SK-N-SH (cell line): ENCODE results near the gene ZBTB16. TPM values are rescaled to one million over a fixed set of nuclear protein-coding genes. Genes with fewer than 3 reads are reported as not detected.

ENCODE experiments used
- CTCF ChIA-PET: fragments of 300-600, 350-600 bp; formaldehyde crosslinking; extraction: SDS; loops from one replicate; lab custom pipeline; 2021; lab: Yijun Ruan, JAX
- POLR2A ChIA-PET: fragments of 350-600 bp; sonication (Branson Sonifier 250); formaldehyde crosslinking; extraction: SDS; loops from one replicate; lab custom pipeline; 2020; ENCODE audit warnings: antibody characterized with exemption, inconsistent platforms; lab: Yijun Ruan, JAX
- DNase-seq: peaks from one replicate; pipeline ENCODE4 v3.0.0; 2012
- H2AFZ ChIP-seq: fragments of 200-600 bp; sonication (generic); 2 replicates; pipeline ENCODE4 v1.8.1; 2016; ENCODE audit warnings: antibody characterized with exemption, mild to moderate bottlenecking, low read depth
- H3F3A ChIP-seq: fragments of 200-600 bp; sonication (generic); replicated peaks from 2 replicates; pipeline ENCODE3; 2016; ENCODE audit warnings: antibody characterized with exemption, mild to moderate bottlenecking; ENCODE audit not compliant: insufficient read depth
- H3K27ac ChIP-seq, 2 experiments: fragments of 200-500 bp in 1 of 2; fragments of 200-600 bp in 1 of 2; sonication (Bioruptor generic) in 1 of 2; sonication (generic), shearing (Covaris generic) in 1 of 2; 2 replicates each; pipeline versions ENCODE4 v1.5.1 to v1.6.1; 2014 to 2016; ENCODE audit warnings: low read depth in 2 of 2, inconsistent platforms in 1 of 2, low read length in 1 of 2, mild to moderate bottlenecking in 1 of 2, mixed read lengths in 1 of 2
- H3K27me3 ChIP-seq: fragments of 200-600 bp; sonication (generic), shearing (Covaris generic); 2 replicates; pipeline ENCODE4 v1.6.1; 2016; ENCODE audit warnings: mixed run types; ENCODE audit not compliant: insufficient read depth
- H3K36me3 ChIP-seq, 2 experiments: fragments of 200-500 bp in 1 of 2; fragments of 200-600 bp in 1 of 2; sonication (Bioruptor generic) in 1 of 2; sonication (generic) in 1 of 2; replicated peaks in 1 of 2; 2 replicates each; pipeline versions ENCODE3 to v1.5.1; 2014 to 2016; ENCODE audit warnings: low read length in 1 of 2, mild to moderate bottlenecking in 1 of 2; ENCODE audit not compliant: insufficient read depth in 2 of 2, control insufficient read depth in 1 of 2
- H3K4me1 ChIP-seq, 2 experiments: fragments of 200-500 bp in 1 of 2; fragments of 200-600 bp in 1 of 2; sonication (Bioruptor generic) in 1 of 2; sonication (generic), shearing (Covaris generic) in 1 of 2; 2 replicates each; pipeline versions ENCODE4 v1.5.1 to v1.6.1; 2014 to 2016; ENCODE audit warnings: low read depth in 1 of 2, low read length in 1 of 2, mixed run types in 1 of 2; ENCODE audit not compliant: insufficient read depth in 2 of 2, control insufficient read depth in 1 of 2
- H3K4me2 ChIP-seq: fragments of 200-600 bp; sonication (generic), shearing (Covaris generic); 2 replicates; pipeline ENCODE4 v1.6.1; 2017; ENCODE audit warnings: mixed run types
- H3K4me3 ChIP-seq, 2 experiments: fragments of 200-500 bp in 1 of 2; fragments of 200-600 bp in 1 of 2; sonication (Bioruptor generic) in 1 of 2; sonication (generic), shearing (Covaris generic) in 1 of 2; 2 replicates each; pipeline versions ENCODE4 v1.5.1 to v1.8.1; 2014 to 2016; ENCODE audit warnings: low read depth in 2 of 2, inconsistent platforms in 1 of 2, low read length in 1 of 2, mild to moderate bottlenecking in 1 of 2, mixed read lengths in 1 of 2, moderate library complexity in 1 of 2
- H3K79me2 ChIP-seq: fragments of 200-600 bp; sonication (generic); 2 replicates; pipeline ENCODE4 v1.8.1; 2017; ENCODE audit warnings: mild to moderate bottlenecking; ENCODE audit not compliant: insufficient read depth
- H3K9ac ChIP-seq: fragments of 200-600 bp; sonication (generic); 2 replicates; pipeline ENCODE4 v1.6.1; 2017; ENCODE audit warnings: mixed run types
- H3K9me2 ChIP-seq: fragments of 200-600 bp; sonication (generic); 2 replicates; pipeline ENCODE4 v1.6.1; 2017; ENCODE audit warnings: mixed run types
- H3K9me3 ChIP-seq: fragments of 200-600 bp; sonication (generic); 2 replicates; pipeline ENCODE4 v1.6.1; 2017; ENCODE audit warnings: mixed run types, mild to moderate bottlenecking, moderate library complexity
- H4K20me1 ChIP-seq: fragments of 200-600 bp; sonication (generic); 2 replicates; pipeline ENCODE4 v1.6.1; 2017; ENCODE audit warnings: mild to moderate bottlenecking, mixed run types; ENCODE audit not compliant: insufficient read depth
- CHD2 ChIP-seq: fragments of 150-350 bp; IDR thresholded peaks from 2 replicates; pipeline ENCODE4 v1.6.1; 2018; ENCODE audit warnings: low read length; ENCODE audit not compliant: partially characterized antibody
- ELF1 ChIP-seq: IDR thresholded peaks from 2 replicates; pipeline ENCODE4 v1.4.0; 2012
- EP300 ChIP-seq, 2 experiments: IDR thresholded peaks; 2 replicates each; pipeline versions ENCODE4 v1.4.0 to v1.6.1; 2012; ENCODE audit warnings: borderline replicate concordance in 1 of 2, low read depth in 1 of 2, low read length in 1 of 2
- EZH2phosphoT487 ChIP-seq: fragments of 200-600 bp; sonication (generic); IDR thresholded peaks from 2 replicates; pipeline ENCODE4 v1.6.1; 2017; ENCODE audit warnings: low read depth, mixed run types, mild to moderate bottlenecking, antibody characterized with exemption, moderate library complexity, borderline replicate concordance
- FOSL2 ChIP-seq: IDR thresholded peaks from 2 replicates; pipeline ENCODE4 v1.4.0; 2012; ENCODE audit warnings: low read depth, mild to moderate bottlenecking, moderate library complexity, borderline replicate concordance
- IRF3 ChIP-seq: fragments of 150-350 bp; IDR thresholded peaks from 2 replicates; pipeline ENCODE4 v1.6.1; 2016; ENCODE audit warnings: mild to moderate bottlenecking, low read depth, low read length
- JUND ChIP-seq: IDR thresholded peaks from 2 replicates; pipeline ENCODE4 v1.4.0; 2012
- MXI1 ChIP-seq: IDR thresholded peaks from 2 replicates; pipeline ENCODE4 v1.6.1; 2012; ENCODE audit warnings: mild to moderate bottlenecking, low read depth, low read length, improper control_type of control experiment
- NFIC ChIP-seq: IDR thresholded peaks from 2 replicates; pipeline ENCODE4 v1.4.0; 2012; ENCODE audit warnings: borderline replicate concordance
- POLR2AphosphoS5 ChIP-seq: IDR thresholded peaks from 2 replicates; pipeline ENCODE4 v1.6.1; 2012; ENCODE audit warnings: low read depth, low read length
- RXRA ChIP-seq: IDR thresholded peaks from 2 replicates; pipeline ENCODE4 v1.4.0; 2012; ENCODE audit warnings: low read depth, mild to moderate bottlenecking, borderline replicate concordance
- SIN3A ChIP-seq: IDR thresholded peaks from 2 replicates; pipeline ENCODE4 v1.6.1; 2012; ENCODE audit warnings: low read depth, mild to moderate bottlenecking, low read length, moderate library complexity, borderline replicate concordance
- TAF1 ChIP-seq: IDR thresholded peaks from 2 replicates; pipeline ENCODE4 v1.6.1; 2012; ENCODE audit warnings: low read depth, mild to moderate bottlenecking, low read length, moderate library complexity, borderline replicate concordance
- TCF12 ChIP-seq: IDR thresholded peaks from 2 replicates; pipeline ENCODE4 v1.4.0; 2012
- TEAD4 ChIP-seq: IDR thresholded peaks from 2 replicates; pipeline ENCODE4 v1.4.0; 2012; ENCODE audit warnings: mild to moderate bottlenecking, borderline replicate concordance; ENCODE audit not compliant: insufficient read depth
- YY1 ChIP-seq: IDR thresholded peaks from 2 replicates; pipeline ENCODE4 v1.4.0; 2012; ENCODE audit warnings: low read depth, mild to moderate bottlenecking
- WGBS: methylation state at CpG from one replicate; pipeline ENCODE4 v1.1.6; 2017; ENCODE audit warnings: low lambda C conversion rate; 5-methylcytosine and 5-hydroxymethylcytosine counted together
- polyA plus RNA-seq, 3 experiments: library from polyadenylated mRNA; depleted of rRNA; stranded (reverse); fragments of >200 nt; gene quantifications; 2 replicates each; pipeline ENCODE4 v1.2.3, GENCODE V29; 2012
- TF ChIP-seq, protein P1 (sequence below): IDR thresholded peaks from 2 replicates; pipeline ENCODE4 v1.4.0; 2012; ENCODE audit warnings: low read depth, borderline replicate concordance
- TF ChIP-seq, protein P2 (sequence below): IDR thresholded peaks from 2 replicates; pipeline ENCODE4; 2012
- TF ChIP-seq, protein P3 (sequence below): IDR thresholded peaks from 2 replicates; pipeline ENCODE4 v1.4.0; 2012; ENCODE audit warnings: low read depth, borderline replicate concordance

The ZBTB16 gene
- polyA plus RNA-seq, 1 of the 3 experiments (the other 2 are of a cell fraction): not detected

- DNase-seq: no peak
- WGBS: 35% methylated on average over 3 of the region's 3 CpGs
- no peaks in the 10 kb centered on the region for H3K4me1 ChIP-seq
- H3K27ac ChIP-seq: no peak overlapping the region
- H2AFZ ChIP-seq: no peak overlapping the region
- H3K4me2 ChIP-seq: no peak overlapping the region
- H3K79me2 ChIP-seq: no peaks in the 10 kb centered on the region
- no peaks in the 10 kb centered on the region for H3K9me2 ChIP-seq
- POLR2A ChIA-PET: no interaction called here
- no peaks in the 10 kb centered on the region for H3F3A ChIP-seq
- TF ChIP-seq, protein P1, sequence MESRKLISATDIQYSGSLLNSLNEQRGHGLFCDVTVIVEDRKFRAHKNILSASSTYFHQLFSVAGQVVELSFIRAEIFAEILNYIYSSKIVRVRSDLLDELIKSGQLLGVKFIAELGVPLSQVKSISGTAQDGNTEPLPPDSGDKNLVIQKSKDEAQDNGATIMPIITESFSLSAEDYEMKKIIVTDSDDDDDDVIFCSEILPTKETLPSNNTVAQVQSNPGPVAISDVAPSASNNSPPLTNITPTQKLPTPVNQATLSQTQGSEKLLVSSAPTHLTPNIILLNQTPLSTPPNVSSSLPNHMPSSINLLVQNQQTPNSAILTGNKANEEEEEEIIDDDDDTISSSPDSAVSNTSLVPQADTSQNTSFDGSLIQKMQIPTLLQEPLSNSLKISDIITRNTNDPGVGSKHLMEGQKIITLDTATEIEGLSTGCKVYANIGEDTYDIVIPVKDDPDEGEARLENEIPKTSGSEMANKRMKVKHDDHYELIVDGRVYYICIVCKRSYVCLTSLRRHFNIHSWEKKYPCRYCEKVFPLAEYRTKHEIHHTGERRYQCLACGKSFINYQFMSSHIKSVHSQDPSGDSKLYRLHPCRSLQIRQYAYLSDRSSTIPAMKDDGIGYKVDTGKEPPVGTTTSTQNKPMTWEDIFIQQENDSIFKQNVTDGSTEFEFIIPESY: no peak
- TF ChIP-seq EZH2phosphoT487 (no peak), JUND (no peak), TEAD4 (no peak), POLR2AphosphoS5 (no peak), TCF12 (no peak), EP300 (IDR thresholded peaks at IDR 0.05; ENCODE audit: borderline replicate concordance in 1 of 2, low read depth in 1 of 2, low read length in 1 of 2) (no peak), CHD2 (no peak), MXI1 (no peak), RXRA (no peak), NFIC (no peak), FOSL2 (no peak), TAF1 (no peak), ELF1 (no peak), SIN3A (no peak), YY1 (no peak), IRF3 (no peak)
- TF ChIP-seq, protein P2, sequence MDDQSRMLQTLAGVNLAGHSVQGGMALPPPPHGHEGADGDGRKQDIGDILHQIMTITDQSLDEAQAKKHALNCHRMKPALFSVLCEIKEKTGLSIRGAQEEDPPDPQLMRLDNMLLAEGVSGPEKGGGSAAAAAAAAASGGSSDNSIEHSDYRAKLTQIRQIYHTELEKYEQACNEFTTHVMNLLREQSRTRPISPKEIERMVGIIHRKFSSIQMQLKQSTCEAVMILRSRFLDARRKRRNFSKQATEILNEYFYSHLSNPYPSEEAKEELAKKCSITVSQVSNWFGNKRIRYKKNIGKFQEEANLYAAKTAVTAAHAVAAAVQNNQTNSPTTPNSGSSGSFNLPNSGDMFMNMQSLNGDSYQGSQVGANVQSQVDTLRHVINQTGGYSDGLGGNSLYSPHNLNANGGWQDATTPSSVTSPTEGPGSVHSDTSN: no peak
- TF ChIP-seq, protein P3, sequence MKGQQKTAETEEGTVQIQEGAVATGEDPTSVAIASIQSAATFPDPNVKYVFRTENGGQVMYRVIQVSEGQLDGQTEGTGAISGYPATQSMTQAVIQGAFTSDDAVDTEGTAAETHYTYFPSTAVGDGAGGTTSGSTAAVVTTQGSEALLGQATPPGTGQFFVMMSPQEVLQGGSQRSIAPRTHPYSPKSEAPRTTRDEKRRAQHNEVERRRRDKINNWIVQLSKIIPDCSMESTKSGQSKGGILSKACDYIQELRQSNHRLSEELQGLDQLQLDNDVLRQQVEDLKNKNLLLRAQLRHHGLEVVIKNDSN: no peak
- peaks cover 5% of the 10 kb centered on the region; the same call in 1 of the 2 replicates for H3K27me3 ChIP-seq
- no peaks in the 10 kb centered on the region for H3K9me3 ChIP-seq
- no peaks in the 10 kb centered on the region for H4K20me1 ChIP-seq
- no peaks in the 10 kb centered on the region for H3K36me3 ChIP-seq
- CTCF ChIA-PET: interaction anchor here (0.5 to 21.6 kb wide), 4 partner anchors 10 to 237 kb away, joined by 3 to 445 read pairs (median 16); no protein-coding TSS in a partner anchor
- no peak overlapping the region for H3K9ac ChIP-seq
- H3K4me3 ChIP-seq: no peak overlapping the region
Measured at GRCh38 chr11:114025329-114025907, 34.1 kb upstream of the ZBTB16 start.
